ENCODE results near the gene ATXN10.

DNA sequence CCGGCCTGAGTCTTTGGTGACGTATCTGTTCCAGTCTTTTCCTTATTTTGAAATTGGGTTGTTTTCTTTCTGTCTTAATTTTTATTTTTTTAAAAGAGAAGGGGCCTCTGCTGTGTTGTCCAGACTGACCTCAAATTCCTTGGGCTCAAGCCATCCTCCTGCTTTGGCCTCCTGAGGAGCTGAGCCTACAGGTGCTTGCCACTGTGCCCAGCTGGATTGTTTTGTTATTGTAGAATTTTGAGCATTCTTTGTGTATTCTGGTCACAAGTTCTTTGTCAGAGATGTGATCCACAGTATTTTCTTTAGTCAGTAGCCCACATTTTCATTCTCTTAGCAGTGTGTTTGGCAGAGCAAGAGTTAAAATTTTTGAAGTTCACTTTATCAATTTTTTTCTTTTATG is 100.1 kb downstream of the ATXN10 start:
- TF ChIP-seq, protein P1, sequence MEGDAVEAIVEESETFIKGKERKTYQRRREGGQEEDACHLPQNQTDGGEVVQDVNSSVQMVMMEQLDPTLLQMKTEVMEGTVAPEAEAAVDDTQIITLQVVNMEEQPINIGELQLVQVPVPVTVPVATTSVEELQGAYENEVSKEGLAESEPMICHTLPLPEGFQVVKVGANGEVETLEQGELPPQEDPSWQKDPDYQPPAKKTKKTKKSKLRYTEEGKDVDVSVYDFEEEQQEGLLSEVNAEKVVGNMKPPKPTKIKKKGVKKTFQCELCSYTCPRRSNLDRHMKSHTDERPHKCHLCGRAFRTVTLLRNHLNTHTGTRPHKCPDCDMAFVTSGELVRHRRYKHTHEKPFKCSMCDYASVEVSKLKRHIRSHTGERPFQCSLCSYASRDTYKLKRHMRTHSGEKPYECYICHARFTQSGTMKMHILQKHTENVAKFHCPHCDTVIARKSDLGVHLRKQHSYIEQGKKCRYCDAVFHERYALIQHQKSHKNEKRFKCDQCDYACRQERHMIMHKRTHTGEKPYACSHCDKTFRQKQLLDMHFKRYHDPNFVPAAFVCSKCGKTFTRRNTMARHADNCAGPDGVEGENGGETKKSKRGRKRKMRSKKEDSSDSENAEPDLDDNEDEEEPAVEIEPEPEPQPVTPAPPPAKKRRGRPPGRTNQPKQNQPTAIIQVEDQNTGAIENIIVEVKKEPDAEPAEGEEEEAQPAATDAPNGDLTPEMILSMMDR (conservative IDR thresholded peaks at IDR 0.05), result no peak
- no peak for TF ChIP-seq EZH2 (IDR thresholded peaks at IDR 0.05; ENCODE audit: low read depth)

Measured in PC-9 (cell line).